ENCODE results near the gene CNTNAP2. TPM values are rescaled to one million over a fixed set of nuclear protein-coding genes. Genes with fewer than 3 reads are reported as not detected.

Gene CNTNAP2
- polyA plus RNA-seq, 1 experiment, result not detected

GRCh38 chr7:146660839-146661238, 544.2 kb downstream of the CNTNAP2 start:
- Histone ChIP-seq H3K4me3 (ENCODE audit: low read depth, low read length) (no peak overlapping the region), H3K27me3 (ENCODE audit: control insufficient read depth, insufficient read depth, low read length) (no peaks in the 10 kb centered on the region), H3K36me3 (ENCODE audit: control insufficient read depth, insufficient read depth, low read length) (no peaks in the 10 kb centered on the region)
- DNase-seq (ENCODE audit: low read depth), result no peak
- TF ChIP-seq CTCF (IDR thresholded peaks at IDR 0.05; ENCODE audit: insufficient read depth, low read depth, low read length), result no peak
- ChIA-PET CTCF (no interaction called here), POLR2A (no interaction called here)

GRCh38 chr7:146661435-146661834, 544.8 kb downstream of the CNTNAP2 start:
- DNase-seq (ENCODE audit: low read depth), result no peak
- Histone ChIP-seq H3K4me3 (ENCODE audit: low read depth, low read length) (no peak overlapping the region), H3K27me3 (ENCODE audit: control insufficient read depth, insufficient read depth, low read length) (no peaks in the 10 kb centered on the region), H3K36me3 (ENCODE audit: control insufficient read depth, insufficient read depth, low read length) (no peaks in the 10 kb centered on the region)
- ChIA-PET CTCF (no interaction called here), POLR2A (no interaction called here)
- TF ChIP-seq CTCF (IDR thresholded peaks at IDR 0.05; ENCODE audit: insufficient read depth, low read depth, low read length), result no peak

GRCh38 chr7:146661929-146662328, 545.3 kb downstream of the CNTNAP2 start:
- ChIA-PET CTCF (no interaction called here), POLR2A (no interaction called here)
- no peaks in the 10 kb centered on the region for H3K27me3 ChIP-seq (ENCODE audit: control insufficient read depth, insufficient read depth, low read length)
- H3K4me3 ChIP-seq (ENCODE audit: low read depth, low read length), result no peak overlapping the region
- no peaks in the 10 kb centered on the region for H3K36me3 ChIP-seq (ENCODE audit: control insufficient read depth, insufficient read depth, low read length)
- no peak for TF ChIP-seq CTCF (IDR thresholded peaks at IDR 0.05; ENCODE audit: insufficient read depth, low read depth, low read length)
- no peak for DNase-seq (ENCODE audit: low read depth)

GRCh38 chr7:146665023-146665422, 548.4 kb downstream of the CNTNAP2 start:
- TF ChIP-seq CTCF (IDR thresholded peaks at IDR 0.05; ENCODE audit: insufficient read depth, low read depth, low read length), result no peak
- no peaks in the 10 kb centered on the region for H3K27me3 ChIP-seq (ENCODE audit: control insufficient read depth, insufficient read depth, low read length)
- ChIA-PET CTCF (no interaction called here), POLR2A (no interaction called here)
- H3K4me3 ChIP-seq (ENCODE audit: low read depth, low read length), result no peak overlapping the region
- DNase-seq (ENCODE audit: low read depth), result no peak
- no peaks in the 10 kb centered on the region for H3K36me3 ChIP-seq (ENCODE audit: control insufficient read depth, insufficient read depth, low read length)

GRCh38 chr7:146670532-146670931, 553.9 kb downstream of the CNTNAP2 start:
- H3K36me3 ChIP-seq (ENCODE audit: control insufficient read depth, insufficient read depth, low read length), result no peaks in the 10 kb centered on the region
- no peaks in the 10 kb centered on the region for H3K27me3 ChIP-seq (ENCODE audit: control insufficient read depth, insufficient read depth, low read length)
- no peak for DNase-seq (ENCODE audit: low read depth)
- ChIA-PET POLR2A (no interaction called here), CTCF (no interaction called here)
- no peak for TF ChIP-seq CTCF (IDR thresholded peaks at IDR 0.05; ENCODE audit: insufficient read depth, low read depth, low read length)
- no peak overlapping the region for H3K4me3 ChIP-seq (ENCODE audit: low read depth, low read length)

Data from BJ (cell line).